HL-60 (cell line): ENCODE data around the gene TNFSF12.

Source experiments
- POLR2AphosphoS5 ChIP-seq: IDR thresholded peaks from 2 replicates; pipeline ENCODE4 v1.6.1; 2012; ENCODE audit warnings: low read depth
- TF ChIP-seq, protein P1 (sequence below): IDR thresholded peaks from one replicate; pipeline ENCODE4 v1.5.1; 2011; ENCODE audit warnings: low read length, control low read depth, inconsistent platforms; ENCODE audit not compliant: insufficient read depth

DNA sequence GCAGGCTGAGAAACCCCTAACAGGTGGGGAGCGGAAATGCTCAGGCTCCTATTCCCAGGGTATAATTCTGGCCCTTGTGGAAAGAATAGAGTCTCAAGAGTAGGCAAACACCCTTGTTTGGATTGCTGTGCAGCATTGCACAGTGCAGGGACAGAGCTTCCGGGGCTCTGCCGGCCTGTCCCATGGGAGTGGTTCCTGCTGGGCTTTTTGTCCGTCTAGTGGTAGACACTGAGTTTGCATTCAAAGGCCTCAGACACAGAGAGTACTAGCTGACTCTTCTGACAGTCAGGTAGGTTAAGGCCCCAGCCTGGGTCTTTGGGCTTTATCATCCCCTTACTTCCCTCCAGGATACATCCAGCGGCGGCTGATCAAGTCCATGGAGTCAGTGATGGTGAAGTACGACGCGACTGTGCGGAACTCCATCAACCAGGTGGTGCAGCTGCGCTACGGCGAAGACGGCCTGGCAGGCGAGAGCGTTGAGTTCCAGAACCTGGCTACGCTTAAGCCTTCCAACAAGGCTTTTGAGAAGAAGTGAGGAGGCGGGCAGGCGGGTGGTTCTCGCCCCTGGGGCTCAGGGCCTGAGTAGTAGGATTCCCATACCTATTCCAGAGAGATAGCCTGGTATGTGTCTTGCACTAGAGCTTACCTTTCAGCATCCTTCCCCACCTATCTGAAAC is 46.5 kb upstream of the TNFSF12 start:
- no peak for TF ChIP-seq POLR2AphosphoS5
- TF ChIP-seq, protein P1, sequence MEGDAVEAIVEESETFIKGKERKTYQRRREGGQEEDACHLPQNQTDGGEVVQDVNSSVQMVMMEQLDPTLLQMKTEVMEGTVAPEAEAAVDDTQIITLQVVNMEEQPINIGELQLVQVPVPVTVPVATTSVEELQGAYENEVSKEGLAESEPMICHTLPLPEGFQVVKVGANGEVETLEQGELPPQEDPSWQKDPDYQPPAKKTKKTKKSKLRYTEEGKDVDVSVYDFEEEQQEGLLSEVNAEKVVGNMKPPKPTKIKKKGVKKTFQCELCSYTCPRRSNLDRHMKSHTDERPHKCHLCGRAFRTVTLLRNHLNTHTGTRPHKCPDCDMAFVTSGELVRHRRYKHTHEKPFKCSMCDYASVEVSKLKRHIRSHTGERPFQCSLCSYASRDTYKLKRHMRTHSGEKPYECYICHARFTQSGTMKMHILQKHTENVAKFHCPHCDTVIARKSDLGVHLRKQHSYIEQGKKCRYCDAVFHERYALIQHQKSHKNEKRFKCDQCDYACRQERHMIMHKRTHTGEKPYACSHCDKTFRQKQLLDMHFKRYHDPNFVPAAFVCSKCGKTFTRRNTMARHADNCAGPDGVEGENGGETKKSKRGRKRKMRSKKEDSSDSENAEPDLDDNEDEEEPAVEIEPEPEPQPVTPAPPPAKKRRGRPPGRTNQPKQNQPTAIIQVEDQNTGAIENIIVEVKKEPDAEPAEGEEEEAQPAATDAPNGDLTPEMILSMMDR: no peak
